GM18505 (cell line): Measurements from ENCODE around the gene AGPAT4.

ENCODE experiments used
- ATAC-seq: cut with Tn5 transposase; IDR thresholded peaks from one replicate; pipeline ENCODE4 v1.9.1; 2021; ENCODE audit not compliant: unreplicated experiment
- POLR2A ChIP-seq: IDR thresholded peaks from 4 replicates; pipeline ENCODE4 v1.6.1; 2011; ENCODE audit warnings: borderline replicate concordance; ENCODE audit not compliant: insufficient read depth, insufficient read length; ENCODE audit errors: extremely low read depth

Gene AGPAT4

DNA sequence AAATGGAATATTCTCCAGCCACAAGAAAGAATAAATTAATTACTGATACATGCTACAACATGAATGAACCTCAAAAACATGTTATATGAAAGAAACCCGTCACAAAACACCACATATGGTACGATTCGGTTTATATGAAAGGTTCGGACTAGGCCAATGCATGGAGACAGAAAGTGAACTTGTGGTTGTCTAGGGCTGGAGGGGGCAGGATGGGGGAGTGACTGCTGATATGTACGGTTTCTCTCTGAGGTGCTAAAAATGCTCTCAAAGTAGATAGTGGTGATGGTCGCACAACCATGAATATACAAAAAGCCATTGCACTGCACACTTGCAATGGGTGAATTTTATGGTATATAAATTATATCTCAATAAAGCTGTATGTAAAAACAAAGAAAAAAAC, 18.3 kb downstream of the AGPAT4 start:
- TF ChIP-seq POLR2A: no peak
- ATAC-seq: no peak

DNA sequence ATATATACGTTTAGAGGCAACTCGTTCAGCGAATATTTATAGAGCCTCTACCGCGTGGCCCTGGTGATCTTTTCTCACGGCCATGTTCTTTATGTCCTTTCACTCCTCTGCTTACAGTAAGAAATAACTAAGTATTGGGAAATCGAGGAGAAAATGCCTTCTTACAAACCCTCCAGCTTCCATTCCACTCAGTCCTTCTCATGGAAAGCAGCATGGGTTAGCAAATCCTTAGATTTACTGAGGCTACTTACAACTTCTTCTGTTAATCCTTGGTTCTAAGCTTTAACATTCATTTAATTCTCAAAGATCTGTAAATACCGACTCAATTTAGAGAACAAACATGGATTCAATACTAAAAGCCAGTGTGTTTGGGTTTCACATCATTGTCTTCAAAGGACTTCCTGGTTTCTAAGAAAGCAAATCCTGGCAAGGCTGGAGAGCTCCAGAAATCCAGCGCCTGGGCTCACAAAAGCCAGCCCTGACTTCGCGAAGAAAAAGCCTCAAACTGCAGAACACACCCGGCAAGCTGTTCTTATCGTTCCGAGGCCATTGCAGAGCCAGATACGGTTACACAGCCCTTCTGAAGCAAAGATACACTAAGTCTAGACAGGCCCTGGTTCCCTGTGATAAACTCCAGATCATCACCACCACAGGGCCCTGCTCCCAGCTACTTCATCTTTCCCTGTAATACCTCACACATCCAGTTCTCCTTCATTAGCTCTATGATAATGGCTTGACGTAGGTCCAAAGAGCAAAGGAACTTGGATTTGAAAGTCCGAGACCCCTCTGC, 19.2 kb downstream of the AGPAT4 start:
- no peak for TF ChIP-seq POLR2A
- ATAC-seq: no peak

DNA sequence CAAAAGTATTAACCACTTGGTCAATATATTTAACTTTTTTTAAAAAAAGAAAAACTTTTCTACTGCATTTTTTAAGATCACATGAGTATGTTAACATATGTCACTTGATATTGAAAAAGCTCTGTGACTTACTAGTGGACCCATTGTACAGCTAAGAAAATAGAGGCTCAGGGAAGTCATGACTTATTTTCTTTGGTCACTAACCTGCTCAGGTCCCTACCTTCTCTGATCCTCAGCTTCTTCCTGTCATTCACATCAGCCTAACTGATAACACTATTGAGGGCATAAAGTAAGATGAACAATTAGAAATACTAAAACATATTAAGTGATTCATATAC, 19.8 kb downstream of the AGPAT4 start:
- ATAC-seq: no peak
- no peak for TF ChIP-seq POLR2A

DNA sequence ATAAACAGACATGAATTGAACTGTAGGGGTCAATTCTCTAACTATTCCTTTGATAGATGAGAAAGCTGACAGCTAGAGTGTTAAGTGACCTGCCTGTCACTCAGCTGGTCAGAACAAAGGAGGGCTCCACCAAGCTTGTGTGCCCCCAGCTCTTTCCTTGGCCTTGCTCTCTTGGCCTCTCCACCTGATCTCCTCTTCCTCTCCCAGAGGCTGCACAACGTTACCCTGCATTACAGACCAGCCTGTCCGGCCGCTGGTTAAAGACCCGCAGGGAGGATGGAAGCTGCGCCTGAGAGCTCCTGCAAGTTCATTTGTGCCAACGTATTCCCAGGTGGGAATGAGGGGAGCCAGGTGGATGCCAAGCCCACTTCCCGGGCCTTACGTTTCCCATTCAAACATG, 22.5 kb downstream of the AGPAT4 start:
- TF ChIP-seq POLR2A: no peak
- no peak for ATAC-seq

DNA sequence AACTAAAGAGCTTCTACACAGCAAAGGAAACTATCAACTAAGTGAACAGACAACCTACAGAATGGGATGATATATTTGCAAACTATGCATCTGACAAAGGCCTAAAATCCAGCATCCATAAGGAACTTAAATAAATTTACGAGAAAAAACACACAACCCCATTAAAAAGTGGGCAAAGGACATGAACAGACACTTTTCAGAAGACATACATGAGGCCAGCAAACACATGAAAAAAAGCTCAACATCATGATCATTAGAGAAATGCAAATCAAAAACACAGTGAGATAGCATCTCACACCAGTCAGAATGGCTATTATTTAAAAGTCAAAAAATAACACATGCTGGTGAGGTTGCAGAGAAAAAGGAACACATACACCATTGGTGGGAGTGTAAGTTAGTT, 24.5 kb downstream of the AGPAT4 start:
- TF ChIP-seq POLR2A: no peak
- ATAC-seq: no peak

DNA sequence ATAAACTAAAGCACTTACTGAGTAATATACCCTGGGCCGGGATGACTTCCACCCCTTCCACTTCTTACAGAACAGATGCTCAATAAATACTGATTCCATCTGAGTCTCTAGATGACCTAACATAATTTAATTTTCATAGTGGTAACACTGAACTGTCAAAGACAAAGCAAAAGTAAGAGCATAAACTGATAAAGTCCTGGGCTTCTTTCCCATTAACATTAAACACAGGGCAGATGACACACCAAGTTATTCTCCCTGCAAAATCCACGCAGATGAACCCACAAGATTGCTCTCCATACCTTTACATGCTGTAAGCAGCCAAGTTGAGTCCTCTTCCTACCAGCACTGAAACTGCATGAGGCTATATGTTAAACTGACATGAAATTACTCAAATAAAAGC, 27.1 kb downstream of the AGPAT4 start:
- no peak for TF ChIP-seq POLR2A
- no peak for ATAC-seq

DNA sequence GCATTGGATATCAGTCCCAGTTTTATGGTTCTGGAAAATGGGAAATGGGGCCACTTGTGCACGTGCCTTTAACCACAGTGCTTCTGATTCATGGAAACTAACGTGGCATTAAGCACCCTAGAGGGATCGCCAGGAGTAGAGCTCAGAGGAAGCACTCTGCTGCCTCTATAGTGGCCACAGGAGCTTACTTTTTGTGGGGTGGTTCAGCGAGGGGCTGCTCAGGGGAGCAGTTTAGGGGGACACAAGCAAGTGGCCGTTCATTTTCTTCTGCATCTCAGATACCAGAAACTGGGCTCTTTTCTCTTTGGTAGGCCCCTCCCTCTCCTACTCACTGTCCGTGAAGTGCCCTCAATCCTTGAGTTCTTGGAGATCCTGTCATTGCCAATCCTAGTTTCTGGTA, 28.5 kb downstream of the AGPAT4 start:
- no peak for ATAC-seq
- no peak for TF ChIP-seq POLR2A

DNA sequence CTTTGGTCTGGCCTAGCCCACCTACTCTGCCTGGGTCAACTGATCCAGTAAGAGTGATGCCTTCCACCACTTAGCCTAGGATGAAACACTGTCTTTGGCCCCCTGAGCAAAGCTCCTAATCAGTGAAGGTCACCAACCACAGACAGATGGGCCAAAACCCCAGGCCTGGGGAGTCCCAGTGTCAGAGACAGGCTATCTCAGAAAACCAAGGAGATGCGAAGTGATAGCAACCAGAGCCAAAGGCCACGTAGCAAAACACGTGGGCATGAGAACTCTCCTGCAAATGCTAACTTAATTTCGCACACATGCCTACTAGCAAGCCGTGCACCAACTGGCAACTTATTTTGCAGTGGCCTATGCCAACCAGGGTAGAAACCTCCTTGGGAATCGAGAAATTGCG, 29.1 kb downstream of the AGPAT4 start:
- no peak for ATAC-seq
- TF ChIP-seq POLR2A: no peak

DNA sequence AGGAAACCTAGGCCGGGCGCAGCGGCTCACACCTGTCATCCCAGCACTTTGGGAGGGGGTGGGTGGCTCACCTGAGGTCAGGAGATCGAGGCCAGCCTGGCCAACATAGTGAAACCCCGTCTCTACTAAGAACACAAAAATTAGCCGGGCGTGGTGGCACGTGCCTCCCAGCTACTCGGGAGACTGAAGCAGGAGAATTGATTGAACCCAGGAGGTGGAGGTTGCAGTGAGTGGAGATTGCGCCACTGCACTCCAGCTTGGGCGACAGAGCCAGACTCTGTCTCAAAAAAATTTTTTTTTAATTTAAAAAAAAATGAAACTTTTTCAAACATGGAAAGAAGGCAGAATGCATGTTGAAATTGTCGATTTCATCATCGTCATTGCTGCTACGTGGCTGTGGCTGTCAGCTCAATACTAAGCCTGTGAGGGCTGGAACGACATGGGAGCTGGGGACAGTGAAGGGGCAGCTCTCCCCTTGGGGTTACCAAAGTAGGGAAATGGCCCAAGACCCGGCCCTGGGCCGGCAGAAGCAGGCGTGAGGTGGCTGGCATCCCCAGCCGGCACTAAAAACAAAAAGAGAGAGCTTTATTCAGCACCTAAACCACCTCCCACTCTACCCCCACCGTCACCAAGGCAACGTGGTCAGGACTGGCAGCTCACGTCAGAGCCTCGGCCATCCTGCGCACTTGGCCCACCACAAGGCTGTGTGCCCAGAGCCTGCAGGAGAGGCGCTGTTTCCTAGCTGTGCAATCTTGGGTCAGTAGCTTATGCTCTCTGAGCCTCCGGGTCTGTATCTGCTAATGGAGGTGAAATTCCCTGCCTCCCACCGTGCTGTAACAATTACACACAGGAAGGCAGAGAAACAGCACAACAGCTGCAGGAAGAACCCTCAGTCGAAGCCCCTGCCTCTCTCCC, 30.8 kb downstream of the AGPAT4 start:
- no peak for ATAC-seq
- TF ChIP-seq POLR2A: no peak

DNA sequence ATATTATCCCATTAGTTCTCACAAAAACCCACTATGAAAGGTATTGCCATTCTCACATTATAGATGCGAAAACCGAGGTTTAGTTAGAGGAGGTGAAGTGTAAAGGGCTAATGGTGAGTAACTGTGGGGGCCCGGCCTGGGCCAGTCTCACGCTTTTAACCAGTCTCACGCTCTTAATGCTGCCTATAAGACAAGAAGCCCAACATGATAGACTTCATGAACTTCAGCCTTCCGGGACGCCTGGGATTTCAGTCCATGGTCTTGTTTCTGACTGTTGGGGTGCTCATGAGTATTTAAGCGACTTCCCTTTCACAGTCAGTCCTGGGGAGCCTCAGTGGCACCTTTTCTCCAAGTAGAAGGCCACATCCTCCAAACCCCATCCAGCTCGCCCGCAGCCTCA, 31.7 kb downstream of the AGPAT4 start:
- no peak for ATAC-seq
- no peak for TF ChIP-seq POLR2A

DNA sequence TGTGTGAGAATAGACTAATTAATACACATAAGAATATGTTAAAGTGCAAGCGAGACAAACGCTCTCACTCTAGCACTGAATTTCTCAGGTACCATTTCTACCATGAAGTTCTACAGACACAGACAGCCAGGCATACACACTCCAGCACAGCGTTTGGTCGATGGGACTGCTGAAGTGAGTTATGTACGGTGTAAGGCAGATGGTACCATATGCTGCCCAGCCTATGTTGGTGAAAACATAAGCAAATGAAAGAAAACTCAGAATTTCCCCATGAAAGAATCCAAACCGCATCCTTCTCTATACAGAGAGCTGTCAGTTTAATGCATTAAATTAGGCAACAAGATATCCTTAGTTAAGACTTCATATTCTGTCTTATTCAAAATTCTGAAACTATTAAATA, 34.9 kb downstream of the AGPAT4 start:
- TF ChIP-seq POLR2A: no peak
- no peak for ATAC-seq

DNA sequence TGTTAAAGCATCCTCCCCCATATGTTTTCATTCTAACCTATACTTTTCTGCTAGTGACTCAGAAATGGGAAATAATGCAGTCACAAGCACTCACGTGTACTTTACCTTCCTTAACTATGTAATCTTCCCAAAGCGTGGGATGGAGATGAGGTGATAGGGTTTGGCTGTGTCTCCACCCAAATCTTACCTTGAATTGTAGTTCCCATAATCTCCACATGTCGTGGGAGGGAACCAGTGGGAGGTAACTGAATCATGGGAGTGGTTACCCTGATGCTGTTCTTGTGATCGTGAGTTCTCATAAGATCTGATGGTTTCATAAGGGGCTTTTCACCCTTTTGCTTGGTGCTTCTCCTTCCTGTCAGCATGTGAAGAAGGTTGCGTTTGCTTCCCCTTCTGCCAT, 35.4 kb downstream of the AGPAT4 start:
- no peak for TF ChIP-seq POLR2A
- no peak for ATAC-seq

DNA sequence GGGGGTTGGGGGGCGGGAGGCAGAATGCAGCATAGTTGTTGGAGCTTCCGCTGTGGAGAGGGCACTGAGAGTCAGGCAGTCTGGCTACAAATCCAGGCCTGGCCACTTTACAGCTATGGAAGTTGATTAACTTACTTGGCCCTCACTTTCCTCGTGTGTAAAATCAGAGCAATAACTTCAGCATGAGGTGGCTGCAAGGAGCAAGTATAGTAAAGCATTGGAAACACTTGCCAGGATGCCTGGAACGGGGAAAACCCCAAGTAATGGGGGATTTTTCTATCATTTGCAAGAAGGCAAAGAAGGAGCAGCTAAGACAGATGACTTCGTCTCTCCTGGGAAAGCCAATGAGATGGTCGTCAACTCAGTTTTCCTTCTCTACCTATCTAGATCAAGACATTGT, 35.8 kb downstream of the AGPAT4 start:
- TF ChIP-seq POLR2A: no peak
- no peak for ATAC-seq

DNA sequence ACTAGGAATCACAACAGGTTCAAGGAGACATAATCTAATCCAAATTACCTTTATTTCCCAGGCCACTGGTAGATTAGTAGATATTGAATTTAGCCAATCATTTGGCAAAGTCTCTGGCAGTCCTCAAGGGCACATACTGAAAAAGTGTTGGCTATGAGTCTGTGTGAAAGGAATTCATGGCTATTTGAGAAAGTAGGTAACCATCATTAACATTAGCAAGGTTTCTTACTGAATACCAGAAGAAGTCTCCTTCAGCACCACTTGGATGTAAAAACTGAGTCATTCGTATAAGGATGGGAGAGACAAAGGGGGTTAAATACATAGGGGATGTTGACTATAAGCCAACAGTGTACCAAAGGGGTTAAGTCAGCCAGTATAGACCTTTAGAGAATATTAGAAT, 36.7 kb downstream of the AGPAT4 start:
- TF ChIP-seq POLR2A: no peak
- ATAC-seq: no peak
